Endothelial cell of hepatic sinusoid (primary cell): ENCODE measurements around the gene MCF2L2.

Source experiments
- in situ Hi-C: cut with HindIII; loops from 2 replicates; pipeline ENCODE4 v1.10.0; 2017; ENCODE audit warnings: low sequenced_read_pairs

The MCF2L2 gene

GRCh38 chr3:183214277-183214612 lies 214.2 kb downstream of the MCF2L2 start:
- in situ Hi-C loops: no loop called here

DNA sequence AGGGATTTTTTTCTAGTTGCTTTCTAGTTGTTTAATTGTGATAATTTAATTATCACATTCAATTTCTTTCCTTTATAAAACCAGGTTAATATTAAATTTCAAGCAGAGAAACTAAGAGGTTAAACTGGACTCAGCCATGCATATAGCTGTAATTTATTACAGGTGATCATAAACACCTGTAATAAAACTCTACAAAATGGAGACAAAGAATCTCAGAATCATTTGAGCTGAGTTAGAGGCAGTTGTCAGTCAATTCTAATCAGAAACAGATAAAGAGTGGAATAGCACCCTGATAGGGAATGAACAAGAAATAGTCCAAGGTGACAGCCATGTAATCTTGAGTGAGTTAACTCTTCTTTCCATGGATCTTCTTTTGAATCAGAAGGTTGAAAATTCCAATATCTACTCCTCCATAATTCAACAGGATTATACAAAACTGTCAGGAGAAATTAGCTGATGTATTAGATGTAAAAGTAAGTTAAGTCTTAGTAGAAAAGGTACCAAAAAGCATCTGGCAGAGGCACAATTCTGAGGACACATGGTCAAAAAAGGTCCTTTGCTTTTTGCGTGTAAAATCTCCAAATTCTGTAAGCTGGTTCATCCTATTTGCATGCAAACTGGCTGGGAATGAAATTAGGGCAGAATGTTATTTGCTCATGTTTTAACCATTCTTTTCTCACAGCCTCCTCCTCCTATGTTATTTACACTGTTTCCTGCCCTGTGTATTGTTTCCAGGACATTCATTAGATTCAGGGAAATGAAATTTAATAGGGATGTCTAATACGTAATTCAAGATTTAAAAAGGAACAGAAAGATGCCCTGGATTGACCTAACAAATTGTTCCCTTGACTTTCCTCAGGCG lies 214.8 kb downstream of the MCF2L2 start:
- in situ Hi-C loops: no loop called here

DNA sequence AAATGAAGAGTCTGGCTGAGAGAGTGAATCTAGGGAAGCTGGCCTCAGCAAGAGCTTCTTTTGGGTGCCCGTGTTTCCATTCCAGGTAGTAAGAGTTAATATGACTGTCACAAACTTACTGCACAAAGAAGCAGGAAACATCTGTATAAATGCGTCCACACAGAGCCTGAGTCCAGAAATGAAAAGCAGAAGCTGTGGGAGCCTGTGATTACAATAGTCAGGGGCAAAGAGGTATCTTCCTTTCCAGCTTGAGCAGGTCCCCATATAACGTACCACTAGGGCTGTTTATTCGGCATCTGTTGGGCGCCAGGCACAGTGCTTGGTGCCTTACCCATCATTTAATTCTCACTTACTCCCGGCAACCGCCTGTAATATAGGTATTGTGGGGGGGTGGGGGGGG lies 215.9 kb downstream of the MCF2L2 start:
- in situ Hi-C loops: no loop called here

GRCh38 chr3:183212096-183212495 lies 216.3 kb downstream of the MCF2L2 start:
- in situ Hi-C loops: no loop called here

GRCh38 chr3:183211352-183211751 lies 217.1 kb downstream of the MCF2L2 start:
- in situ Hi-C loops: no loop called here

GRCh38 chr3:183210862-183211341 lies 217.5 kb downstream of the MCF2L2 start:
- in situ Hi-C loops: no loop called here

DNA sequence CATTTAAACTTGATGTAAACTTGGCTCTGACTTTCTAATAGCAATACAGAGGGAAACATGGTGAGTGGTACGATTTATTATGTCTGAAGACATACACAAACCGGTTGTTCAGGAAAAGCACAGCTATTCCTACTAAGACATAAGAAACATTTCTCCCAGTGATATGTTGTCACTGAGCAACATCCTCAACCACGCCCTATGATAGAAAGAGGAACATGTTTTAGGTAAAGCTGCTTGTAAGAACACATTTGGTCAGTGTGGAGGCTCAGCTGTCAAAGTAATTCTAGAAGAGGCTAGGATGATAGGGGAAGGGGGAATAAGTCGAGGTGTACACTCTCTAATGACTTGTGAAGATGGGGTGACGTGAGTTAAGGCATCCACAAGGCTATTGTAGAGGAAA lies 218.1 kb downstream of the MCF2L2 start:
- in situ Hi-C loops: no loop called here

DNA sequence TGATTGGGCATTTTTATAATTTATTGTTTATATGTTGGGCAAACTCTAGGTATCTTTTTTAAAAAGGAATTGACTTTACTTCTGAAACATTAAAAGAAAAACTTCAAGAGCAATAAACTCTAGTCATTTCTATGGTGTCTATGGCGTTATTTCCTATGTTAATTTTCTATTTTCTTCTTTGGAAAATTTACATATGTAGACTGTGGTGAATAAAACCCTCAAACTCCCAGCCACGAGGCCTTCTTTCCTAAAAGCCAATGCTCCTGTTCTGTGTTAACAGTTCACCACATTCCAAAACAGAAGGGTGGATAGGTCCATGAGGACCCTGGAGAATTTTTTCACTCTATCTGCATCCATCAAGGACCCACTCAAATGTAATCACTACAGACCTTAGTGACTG lies 219.6 kb downstream of the MCF2L2 start:
- in situ Hi-C loops: no loop called here

GRCh38 chr3:183208260-183208659 lies 220.2 kb downstream of the MCF2L2 start:
- in situ Hi-C loops: no loop called here

DNA sequence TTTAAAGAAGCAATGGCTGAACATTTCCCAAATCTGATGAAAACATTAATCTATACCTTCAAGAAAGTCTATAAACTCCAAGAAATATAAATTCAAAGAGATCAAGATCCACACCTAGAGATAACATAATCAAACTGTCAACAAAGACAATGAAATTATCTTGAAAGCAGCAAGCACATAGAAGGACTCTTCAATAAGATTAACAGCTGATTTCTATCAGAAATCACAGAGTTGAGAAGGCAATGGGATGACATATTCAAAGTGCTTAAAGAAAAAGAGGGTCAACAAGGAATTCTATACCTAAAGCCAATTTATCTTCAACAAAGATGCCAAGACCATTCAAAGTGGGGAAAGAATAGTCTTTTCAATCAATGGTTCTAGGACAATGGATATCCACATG lies 224.7 kb downstream of the MCF2L2 start:
- in situ Hi-C loops: no loop called here

DNA sequence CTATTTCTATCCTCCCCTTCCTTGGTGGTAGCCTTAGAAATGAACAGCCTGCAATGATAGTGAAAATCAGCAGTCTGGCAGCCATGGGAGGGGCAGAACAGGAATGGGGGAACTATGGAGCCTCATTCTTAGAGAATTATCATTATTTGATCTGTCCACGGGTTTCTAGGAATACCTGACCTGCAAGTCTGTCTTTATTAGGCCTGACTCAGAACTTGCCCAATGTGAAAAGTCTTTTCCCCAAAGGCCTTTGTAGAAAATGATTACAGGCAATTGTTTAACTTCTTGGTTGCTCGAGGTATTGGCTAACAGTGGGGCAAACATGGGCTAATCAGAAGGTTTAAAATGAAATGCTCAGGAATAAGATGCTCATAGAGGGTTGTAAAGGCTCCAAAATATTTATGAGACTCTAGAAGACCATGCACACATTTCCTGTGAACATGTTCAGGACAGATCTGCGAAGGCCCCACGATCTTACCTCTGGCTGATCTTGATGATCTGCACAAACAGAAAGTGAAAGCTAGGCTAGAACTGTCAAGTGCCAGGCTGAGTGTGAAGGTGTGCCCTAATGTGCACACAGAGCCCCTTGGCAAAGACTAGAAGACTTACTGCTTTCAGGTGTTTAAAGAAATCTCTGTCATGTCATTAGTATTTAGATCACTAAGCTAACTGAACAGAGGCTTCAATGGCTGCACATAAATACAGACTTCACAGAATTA lies 226.3 kb downstream of the MCF2L2 start:
- in situ Hi-C loops: no loop called here

GRCh38 chr3:183198939-183199338 lies 229.5 kb downstream of the MCF2L2 start:
- in situ Hi-C loops: no loop called here

GRCh38 chr3:183197734-183198133 lies 230.7 kb downstream of the MCF2L2 start:
- in situ Hi-C loops: no loop called here

DNA sequence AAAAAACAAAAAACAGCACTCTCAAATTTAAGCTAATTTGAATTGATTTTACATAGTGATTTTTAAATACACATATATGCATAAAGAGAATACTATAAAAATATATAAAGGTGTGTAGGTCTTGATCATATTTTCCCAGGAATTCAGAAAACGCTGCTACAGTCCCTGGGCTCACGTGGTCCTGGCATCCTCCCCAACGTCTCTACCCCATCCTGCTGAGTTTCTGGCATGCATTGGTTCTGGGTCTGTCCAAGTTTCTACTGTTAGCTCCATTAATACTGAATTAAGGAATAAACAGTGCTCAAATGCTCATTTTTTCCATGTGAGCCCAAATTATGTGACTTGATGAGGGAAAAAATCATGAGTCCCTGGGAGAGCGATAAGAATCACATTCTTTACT lies 233.2 kb downstream of the MCF2L2 start:
- in situ Hi-C loops: no loop called here

DNA sequence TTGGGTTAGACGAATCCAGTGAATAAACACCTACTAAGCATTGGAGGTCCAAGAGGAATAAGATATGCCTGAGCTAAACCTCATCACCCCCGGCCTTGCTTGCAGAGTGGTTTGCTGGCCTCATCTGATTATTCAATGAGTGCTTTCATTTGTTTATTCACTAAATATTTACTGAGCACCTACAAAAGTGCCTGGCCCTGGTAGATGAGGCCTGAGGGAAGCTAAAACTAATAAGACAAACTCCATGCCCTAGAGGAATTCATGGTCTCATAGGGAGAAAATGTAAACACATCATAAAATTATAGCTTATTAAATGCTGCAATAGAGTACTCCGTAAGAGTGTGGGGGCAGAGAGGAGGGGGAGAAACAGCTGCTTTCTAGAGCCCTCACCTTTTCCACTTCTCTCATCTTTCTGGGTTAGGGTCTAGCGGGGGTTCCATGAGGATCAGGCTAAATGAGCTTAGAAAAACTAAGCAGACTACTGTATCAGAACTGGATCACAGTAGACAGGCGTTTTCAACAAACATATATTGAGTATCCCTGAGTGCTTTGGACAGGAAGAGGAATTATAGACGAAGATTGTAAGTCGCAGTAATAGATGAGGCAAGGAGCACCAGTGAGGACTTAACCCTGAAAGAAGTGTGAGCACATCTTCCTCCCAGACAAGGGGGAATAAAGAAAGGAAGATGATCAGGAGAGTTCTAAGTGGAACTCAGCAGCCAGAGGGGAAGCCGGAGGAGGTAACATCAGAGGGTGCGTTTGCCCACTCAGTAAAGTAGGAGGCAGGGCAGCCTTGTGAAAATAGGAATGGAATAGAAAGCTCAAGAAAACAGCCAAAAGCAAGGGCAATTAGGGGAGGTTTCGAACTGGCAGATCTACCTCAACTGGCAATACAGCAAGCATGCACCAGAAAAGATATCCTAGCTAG lies 234.4 kb downstream of the MCF2L2 start:
- in situ Hi-C loops: no loop called here

DNA sequence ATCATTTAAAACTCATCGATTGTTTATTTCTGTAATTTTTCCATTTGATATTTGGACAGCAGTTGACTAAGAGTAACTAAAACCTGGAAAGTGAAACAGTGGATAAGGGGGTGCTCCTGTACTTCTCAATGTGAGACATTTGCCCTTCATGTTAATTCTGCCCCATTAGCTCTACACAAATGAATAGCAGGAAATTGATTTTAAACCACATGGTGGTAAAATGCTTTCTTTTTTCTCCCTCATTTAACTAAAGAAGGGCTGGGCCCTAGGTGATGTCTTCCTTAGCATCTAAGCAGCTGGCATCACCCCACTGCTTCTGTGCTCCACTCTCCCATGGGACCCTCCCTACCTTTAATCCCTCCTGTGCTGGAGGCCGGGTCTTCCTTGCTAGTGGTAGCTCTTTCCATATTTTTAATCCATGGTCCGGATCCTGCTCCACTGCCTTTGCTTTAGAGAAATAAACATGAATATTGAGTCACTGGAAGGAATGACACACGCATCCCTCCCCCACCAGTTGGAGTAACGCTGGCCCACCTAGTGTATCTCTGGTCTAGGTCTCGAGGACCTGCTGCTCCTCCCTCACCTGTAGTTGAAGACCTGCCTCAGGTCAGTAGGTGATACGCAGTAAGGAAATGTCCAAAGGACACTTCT lies 235.6 kb downstream of the MCF2L2 start:
- in situ Hi-C loops: no loop called here

- in situ Hi-C loops: no loop called here
Measured at GRCh38 chr3:183189641-183190040, 238.8 kb downstream of the MCF2L2 start.

DNA sequence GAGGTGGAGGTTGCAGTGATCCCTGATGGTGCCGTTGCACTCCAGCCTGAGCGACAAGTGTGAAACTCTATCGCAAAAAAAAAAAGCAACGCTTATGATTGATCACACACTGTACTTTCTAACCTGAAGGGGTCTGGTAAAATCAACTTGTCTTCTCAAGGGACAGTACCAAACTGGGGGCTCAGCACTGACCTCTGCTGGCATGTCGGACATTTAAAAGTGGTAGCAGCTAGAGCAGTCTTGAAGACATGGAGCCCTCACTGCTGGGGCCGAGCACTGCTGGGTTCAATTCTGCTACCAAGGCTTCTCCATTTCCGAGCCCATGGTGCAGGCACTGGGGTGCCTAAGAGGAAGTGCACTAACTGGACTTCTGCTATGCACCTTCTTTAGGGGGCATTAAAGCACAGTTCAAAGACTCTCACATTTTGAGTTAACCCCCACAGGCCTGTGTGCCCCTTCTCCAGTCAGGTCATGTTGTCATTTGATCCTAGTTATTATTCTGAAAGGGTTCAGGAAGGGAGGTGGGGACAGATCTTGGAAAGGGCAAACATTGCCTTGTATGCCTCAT lies 239.4 kb downstream of the MCF2L2 start:
- in situ Hi-C loops: no loop called here

- in situ Hi-C loops: no loop called here
Measured at GRCh38 chr3:183185696-183186095, 242.7 kb downstream of the MCF2L2 start.
